DOHH2 (cell line): ENCODE data around the gene ZNF182.

Experiments used
- H3F3A ChIP-seq: fragments of 200-600 bp; sonication (generic), shearing (Covaris generic); 2 replicates; pipeline ENCODE4 v1.6.0; 2016; ENCODE audit warnings: antibody characterized with exemption, mild to moderate bottlenecking; ENCODE audit not compliant: control insufficient read depth, insufficient read depth
- H3K27ac ChIP-seq: fragments of 200-600 bp; sonication (generic); 2 replicates; pipeline ENCODE4 v1.5.1; 2014; ENCODE audit warnings: low read depth, mild to moderate bottlenecking, low read length, moderate library complexity
- H3K27me3 ChIP-seq: fragments of 200-600 bp; sonication (generic); 2 replicates; pipeline ENCODE4 v1.6.1; 2014; ENCODE audit warnings: mild to moderate bottlenecking, low read length, mixed read lengths; ENCODE audit not compliant: control insufficient read depth
- H3K36me3 ChIP-seq: fragments of 200-600 bp; sonication (generic); 2 replicates; pipeline ENCODE4 v1.6.1; 2014; ENCODE audit warnings: mild to moderate bottlenecking, low read length, moderate library complexity, mixed read lengths; ENCODE audit not compliant: control insufficient read depth
- H3K4me1 ChIP-seq: fragments of 200-600 bp; sonication (generic); 2 replicates; pipeline ENCODE4 v1.6.1; 2014; ENCODE audit warnings: mild to moderate bottlenecking, low read length, mixed read lengths; ENCODE audit not compliant: control insufficient read depth
- H3K4me2 ChIP-seq: fragments of 200-600 bp; sonication (generic); 2 replicates; pipeline ENCODE4 v1.6.0; 2014; ENCODE audit warnings: mild to moderate bottlenecking, low read length, moderate library complexity
- H3K4me3 ChIP-seq: fragments of 200-600 bp; sonication (generic); 2 replicates; pipeline ENCODE4 v1.5.1; 2014; ENCODE audit warnings: mild to moderate bottlenecking, low read length, mixed read lengths
- H3K79me2 ChIP-seq: fragments of 200-600 bp; sonication (generic); 2 replicates; pipeline ENCODE4 v1.6.1; 2014; ENCODE audit warnings: mild to moderate bottlenecking, low read length, mixed read lengths; ENCODE audit not compliant: control insufficient read depth
- H3K9me2 ChIP-seq: fragments of 200-600 bp; sonication (generic); replicated peaks from 2 replicates; pipeline ENCODE4 v1.6.1; 2014; ENCODE audit warnings: mild to moderate bottlenecking, low read length, mixed read lengths; ENCODE audit not compliant: control insufficient read depth
- H3K9me3 ChIP-seq: fragments of 200-600 bp; sonication (generic); 2 replicates; pipeline ENCODE4 v1.6.1; 2014; ENCODE audit warnings: antibody characterized with exemption, low read length, mixed read lengths; ENCODE audit not compliant: control insufficient read depth, insufficient read depth
- H4K20me1 ChIP-seq: fragments of 200-600 bp; sonication (generic); 2 replicates; pipeline ENCODE4 v1.6.0; 2014; ENCODE audit warnings: low read depth, mild to moderate bottlenecking, antibody characterized with exemption, low read length, moderate library complexity; ENCODE audit not compliant: control insufficient read depth, insufficient read depth
- EZH2phosphoT487 ChIP-seq: fragments of 200-600 bp; sonication (generic); IDR thresholded peaks from 2 replicates; pipeline ENCODE4 v1.6.1; 2017; ENCODE audit warnings: borderline replicate concordance, mild to moderate bottlenecking, antibody characterized with exemption, low read length, moderate library complexity, mixed read lengths
- TF ChIP-seq, protein P1 (sequence below): fragments of 200-600 bp; sonication (generic); IDR thresholded peaks from one replicate; pipeline ENCODE4 v1.5.1; 2014; ENCODE audit warnings: antibody characterized with exemption, mild to moderate bottlenecking, low read depth, low read length; ENCODE audit not compliant: poor library complexity, severe bottlenecking

The ZNF182 gene

DNA sequence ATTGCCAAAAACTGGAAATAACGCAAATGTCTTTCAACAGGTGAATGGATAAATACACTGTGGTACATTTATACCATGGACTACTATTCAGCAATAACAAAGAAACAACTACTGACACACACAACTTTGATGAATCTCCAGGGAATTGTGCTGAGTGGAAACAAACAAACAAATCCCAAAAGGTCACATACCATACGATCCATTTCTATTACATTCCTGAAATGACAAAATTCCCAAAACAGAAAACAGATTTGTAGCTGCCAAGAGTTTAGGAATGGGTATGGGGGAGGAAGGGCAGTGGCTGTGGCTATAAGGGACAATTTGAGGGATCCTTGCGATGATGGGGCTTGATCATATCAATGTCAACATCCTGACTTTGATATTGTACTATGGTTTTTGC is 2.5 kb downstream of the ZNF182 start:
- H4K20me1 ChIP-seq: no peaks in the 10 kb centered on the region
- no peaks in the 10 kb centered on the region for H3K9me2 ChIP-seq
- peaks cover 28% of the 10 kb centered on the region for H3K36me3 ChIP-seq
- H3K4me3 ChIP-seq: no peak overlapping the region
- no peak for TF ChIP-seq EZH2phosphoT487
- TF ChIP-seq, protein P1, sequence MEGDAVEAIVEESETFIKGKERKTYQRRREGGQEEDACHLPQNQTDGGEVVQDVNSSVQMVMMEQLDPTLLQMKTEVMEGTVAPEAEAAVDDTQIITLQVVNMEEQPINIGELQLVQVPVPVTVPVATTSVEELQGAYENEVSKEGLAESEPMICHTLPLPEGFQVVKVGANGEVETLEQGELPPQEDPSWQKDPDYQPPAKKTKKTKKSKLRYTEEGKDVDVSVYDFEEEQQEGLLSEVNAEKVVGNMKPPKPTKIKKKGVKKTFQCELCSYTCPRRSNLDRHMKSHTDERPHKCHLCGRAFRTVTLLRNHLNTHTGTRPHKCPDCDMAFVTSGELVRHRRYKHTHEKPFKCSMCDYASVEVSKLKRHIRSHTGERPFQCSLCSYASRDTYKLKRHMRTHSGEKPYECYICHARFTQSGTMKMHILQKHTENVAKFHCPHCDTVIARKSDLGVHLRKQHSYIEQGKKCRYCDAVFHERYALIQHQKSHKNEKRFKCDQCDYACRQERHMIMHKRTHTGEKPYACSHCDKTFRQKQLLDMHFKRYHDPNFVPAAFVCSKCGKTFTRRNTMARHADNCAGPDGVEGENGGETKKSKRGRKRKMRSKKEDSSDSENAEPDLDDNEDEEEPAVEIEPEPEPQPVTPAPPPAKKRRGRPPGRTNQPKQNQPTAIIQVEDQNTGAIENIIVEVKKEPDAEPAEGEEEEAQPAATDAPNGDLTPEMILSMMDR: no peak
- H3F3A ChIP-seq: no peaks in the 10 kb centered on the region
- no peak overlapping the region for H3K4me2 ChIP-seq
- peaks cover 12% of the 10 kb centered on the region for H3K4me1 ChIP-seq
- peaks cover 31% of the 10 kb centered on the region for H3K79me2 ChIP-seq
- H3K27me3 ChIP-seq: no peaks in the 10 kb centered on the region
- H3K9me3 ChIP-seq: no peaks in the 10 kb centered on the region
- H3K27ac ChIP-seq: no peak overlapping the region

DNA sequence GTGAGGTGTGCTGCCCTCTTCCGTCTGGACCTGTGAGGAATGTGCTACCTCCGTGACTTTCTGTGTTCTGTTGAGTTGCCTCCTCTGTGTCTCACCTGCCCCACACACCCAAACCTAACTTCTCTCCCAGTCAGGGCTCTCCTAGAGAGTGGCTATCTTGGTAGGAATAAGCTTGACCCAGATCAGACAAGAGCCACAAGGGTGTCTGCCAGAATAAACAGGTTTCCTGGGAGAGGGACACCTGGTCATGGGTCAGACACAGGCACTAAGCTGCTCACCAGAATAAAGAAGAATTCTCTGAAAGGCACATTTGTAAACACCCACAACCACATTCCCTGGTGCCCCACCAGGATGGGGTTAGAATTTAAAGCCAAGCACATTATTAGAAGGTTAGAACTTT is 11.1 kb downstream of the ZNF182 start:
- H3K4me1 ChIP-seq: no peaks in the 10 kb centered on the region
- no peaks in the 10 kb centered on the region; the same call in 1 of the 2 replicates for H3K9me3 ChIP-seq
- H3K4me2 ChIP-seq: no peak overlapping the region
- no peaks in the 10 kb centered on the region for H3F3A ChIP-seq
- peaks cover 35% of the 10 kb centered on the region for H3K36me3 ChIP-seq
- H3K4me3 ChIP-seq: no peak overlapping the region
- H4K20me1 ChIP-seq: no peaks in the 10 kb centered on the region
- peaks cover 22% of the 10 kb centered on the region for H3K79me2 ChIP-seq
- H3K27ac ChIP-seq: no peak overlapping the region
- TF ChIP-seq, protein P1: no peak
- TF ChIP-seq EZH2phosphoT487: no peak
- no peaks in the 10 kb centered on the region for H3K27me3 ChIP-seq
- no peaks in the 10 kb centered on the region for H3K9me2 ChIP-seq

- Histone ChIP-seq H3K4me1 (no peaks in the 10 kb centered on the region), H3K4me2 (no peak overlapping the region), H3K27me3 (no peaks in the 10 kb centered on the region), H3K9me3 (no peaks in the 10 kb centered on the region; the same call in 1 of the 2 replicates), H3F3A (no peaks in the 10 kb centered on the region), H3K27ac (no peak overlapping the region), H3K4me3 (no peak overlapping the region), H4K20me1 (no peaks in the 10 kb centered on the region), H3K9me2 (no peaks in the 10 kb centered on the region), H3K79me2 (peaks cover 22% of the 10 kb centered on the region), H3K36me3 (peaks cover 41% of the 10 kb centered on the region)
- TF ChIP-seq EZH2phosphoT487: no peak
- TF ChIP-seq, protein P1: no peak
Measured at GRCh38 chrX:47992095-47992380, 11.8 kb downstream of the ZNF182 start.
